GM12878 (cell line): ENCODE measurements around the gene MYOZ1. TPM values are rescaled to one million over a fixed set of nuclear protein-coding genes. Genes with fewer than 3 reads are reported as not detected.
A peak's percentile ranks its signal among the peaks of the same experiment; 100 is the strongest.

Source experiments
- ATAC-seq: fragments of 200-7000 bp; cut with Tn5 transposase; 3 replicates; pipeline ENCODE4 v1.9.1; 2020; ENCODE audit warnings: mild to moderate bottlenecking, moderate library complexity
- BruUV-seq: library from RNA; stranded (reverse); fragments of 400-500 nt; replicated peaks from 2 replicates; lab custom pipeline; 2021; lab: Mats Ljungman, UMichigan
- CTCF ChIA-PET: fragments of 300-600 bp; sonication (Branson Sonifier 250); formaldehyde crosslinking; extraction: SDS; loops from one replicate; lab custom pipeline; 2021; ENCODE audit warnings: inconsistent platforms; lab: Yijun Ruan, JAX
- POLR2A ChIA-PET: fragments of 350-600 bp; formaldehyde crosslinking; extraction: SDS; loops from one replicate; lab custom pipeline; 2021; ENCODE audit warnings: inconsistent platforms; lab: Charles Lee
- RAD21 ChIA-PET: fragments of 300-600 bp; sonication (Branson Sonifier 250); formaldehyde crosslinking; loops from one replicate; lab custom pipeline; 2023; ENCODE audit warnings: antibody characterized with exemption; ENCODE audit not compliant: unreplicated experiment; lab: Charles Lee
- SMC1A ChIA-PET: fragments of 300-600 bp; sonication (Branson Sonifier 250); formaldehyde crosslinking; loops from one replicate; lab custom pipeline; 2023; ENCODE audit not compliant: unreplicated experiment, uncharacterized antibody; lab: Charles Lee
- DNase-seq: peaks from one replicate; pipeline ENCODE4 v3.0.0-alpha.2; 2011; ENCODE audit warnings: low read depth, low spot score
- FAIRE-seq: peaks from 3 replicates; lab custom pipeline; 2011; peaks lifted over from hg19 to GRCh38; lab: Jason Lieb, UNC
- H2AFZ ChIP-seq: 2 replicates; pipeline ENCODE4 v1.6.0; 2011; ENCODE audit warnings: low read depth, low read length, control low read depth; ENCODE audit not compliant: control insufficient read depth
- H3K27ac ChIP-seq: 2 replicates; pipeline ENCODE4 v1.5.1; 2011; ENCODE audit warnings: control low read depth; ENCODE audit not compliant: control insufficient read depth, insufficient read depth
- H3K27me3 ChIP-seq, 2 experiments: replicated peaks in 1 of 2; 2 replicates each; pipeline versions ENCODE4 v1.6.0 to v1.6.1; 2011; ENCODE audit warnings: low read length in 1 of 2; ENCODE audit not compliant: control insufficient read depth in 2 of 2, insufficient read depth in 2 of 2
- H3K36me3 ChIP-seq, 2 experiments: 2 replicates each; pipeline ENCODE4 v1.5.1; 2011; ENCODE audit warnings: low read length in 1 of 2; ENCODE audit not compliant: control insufficient read depth in 2 of 2, insufficient read depth in 2 of 2
- H3K4me1 ChIP-seq: 2 replicates; pipeline ENCODE4 v1.6.1; 2011; ENCODE audit warnings: mild to moderate bottlenecking, low read length, moderate library complexity, mixed read lengths; ENCODE audit not compliant: control insufficient read depth, insufficient read depth
- H3K4me2 ChIP-seq: 2 replicates; pipeline ENCODE4 v1.6.0; 2011; ENCODE audit warnings: control low read depth; ENCODE audit not compliant: control insufficient read depth, insufficient read depth
- H3K4me3 ChIP-seq: fragments of 200-600 bp; sonication (generic); 2 replicates; pipeline ENCODE4 v1.5.1; 2016
- H3K79me2 ChIP-seq: 2 replicates; pipeline ENCODE4 v1.6.0; 2011; ENCODE audit warnings: low read length; ENCODE audit not compliant: control insufficient read depth, insufficient read depth
- H3K9ac ChIP-seq: 2 replicates; pipeline ENCODE4 v1.8.0; 2011; ENCODE audit warnings: low read length, control low read depth, mixed read lengths; ENCODE audit not compliant: control insufficient read depth, insufficient read depth
- H3K9me3 ChIP-seq: replicated peaks from 3 replicates; pipeline ENCODE4 v1.5.1; 2011; ENCODE audit warnings: mild to moderate bottlenecking, low read length; ENCODE audit not compliant: control insufficient read depth, insufficient read depth
- H4K20me1 ChIP-seq: 2 replicates; pipeline ENCODE4 v1.6.0; 2011; ENCODE audit not compliant: control insufficient read depth, insufficient read depth
- CEBPB ChIP-seq, 2 experiments: fragments of 150-350 bp in 1 of 2; IDR thresholded peaks; 2 replicates each; pipeline ENCODE4 v1.6.1; 2012 to 2014; ENCODE audit warnings: low read depth in 2 of 2, low read length in 2 of 2, borderline replicate concordance in 1 of 2, inconsistent platforms in 1 of 2
- LARP7 ChIP-seq: fragments of 450-650 bp; IDR thresholded peaks from 2 replicates; pipeline ENCODE4 v1.6.1; 2017; ENCODE audit warnings: mild to moderate bottlenecking
- NKRF ChIP-seq: fragments of 450-650 bp; conservative IDR thresholded peaks from 2 replicates; pipeline ENCODE4 v1.6.1; 2017; ENCODE audit warnings: mild to moderate bottlenecking, moderate library complexity
- NRF1 ChIP-seq: conservative IDR thresholded peaks from 2 replicates; pipeline ENCODE4 v1.6.1; 2011; ENCODE audit warnings: mild to moderate bottlenecking, low read depth, low read length, improper control_type of control experiment
- REST ChIP-seq: IDR thresholded peaks from 2 replicates; pipeline ENCODE4 v1.6.1; 2012; ENCODE audit warnings: mild to moderate bottlenecking, low read depth, low read length
- ZBTB4 ChIP-seq: fragments of 450-650 bp; formaldehyde crosslinking; IDR thresholded peaks from 2 replicates; pipeline ENCODE4 v1.4.0; 2022; ENCODE audit warnings: mild to moderate bottlenecking, moderate library complexity
- WGBS: methylation state at CpG from one replicate; pipeline ENCODE4 v1.1.6; 2016; ENCODE audit warnings: low lambda C conversion rate; ENCODE audit not compliant: insufficient replicate concordance, insufficient coverage; ENCODE audit errors: missing lambda C conversion rate; 5-methylcytosine and 5-hydroxymethylcytosine counted together
- in situ Hi-C: fragments of 300-500 bp; cut with MboI; formaldehyde crosslinking; loops from 9 replicates; pipeline ENCODE4 v1.14.3; 2018; ENCODE audit warnings: mixed read lengths
- intact Hi-C: fragments of 100-400 bp; cut with micrococcal nuclease; formaldehyde crosslinking; loops from one replicate; pipeline ENCODE4 v1.14.2; 2022; ENCODE audit not compliant: unreplicated experiment
- polyA plus RNA-seq, 11 experiments: library from polyadenylated mRNA; depleted of rRNA in 4 of 11; unstranded in 6 of 11; stranded (reverse) in 5 of 11; fragments of >200 nt; fragmentation: Nextera tagmentation in 4 of 11; fragmentation: Illumina TruSeq in 1 of 11; extraction: Ambion mirVana in 4 of 11; extraction: Trizol in 1 of 11; gene quantifications; 1 replicate in 1 of 11; 2 replicates in 10 of 11; pipeline versions ENCODE4 v1.2.1 to v1.2.3, GENCODE V29; 2011 to 2016; ENCODE audit warnings: inconsistent platforms in 2 of 11, missing spikeins in 2 of 11, low read depth in 1 of 11
- total RNA-seq, 4 experiments: library from RNA; depleted of rRNA in 3 of 4; stranded (reverse); fragments of >200 nt in 3 of 4; fragmentation: Illumina TruSeq in 1 of 4; extraction: Trizol in 1 of 4; gene quantifications; 2 replicates each; pipeline versions ENCODE4 v1.2.1 to v1.2.3, GENCODE V29; 2013 to 2021

The MYOZ1 gene
- total and polyA plus RNA-seq, 10 of the 15 experiments (the other 5 are each of a cell fraction or from before 2014, with no cell fraction given): 0.05 to 2.0 (median 0.62) TPM

GRCh38 chr10:73625004-73625883 lies 16.0 kb downstream of the MYOZ1 start (continued):
- 0 out of 2 replicates have a peak, but pooled peaks have one; percentile 43 for TF ChIP-seq NKRF

GRCh38 chr10:73623056-73623455 lies 18.2 kb downstream of the MYOZ1 start:
- Histone ChIP-seq H3K4me1 (peaks cover 5% of the 10 kb centered on the region), H3K27me3 (no peaks in the 10 kb centered on the region), H2AFZ (no peak overlapping the region), H3K27ac (no peak overlapping the region), H3K9me3 (no peaks in the 10 kb centered on the region), H4K20me1 (no peaks in the 10 kb centered on the region), H3K9ac (no peak overlapping the region), H3K4me2 (no peak overlapping the region), H3K36me3 (no peaks in the 10 kb centered on the region), H3K79me2 (peaks cover 10% of the 10 kb centered on the region), H3K4me3 (no peak overlapping the region)
- ATAC-seq: no peak
- POLR2A ChIA-PET: no interaction called here
- 96% methylated on average over 4 of the region's 4 CpGs for WGBS
- FAIRE-seq: no peak
- intact Hi-C loops (no loop called here), in situ Hi-C loops (no loop called here)
- RAD21 ChIA-PET: interaction anchor here (1.0 kb wide), 1 partner anchor 31 kb away, joined by 5 read pairs; no protein-coding TSS in a partner anchor
- no TSS peak for BruUV-seq
- TF ChIP-seq NRF1: no peak
- no peak for TF ChIP-seq ZBTB4 (CRISPR knock-in tag)
- TF ChIP-seq REST: no peak
- no peak for TF ChIP-seq CEBPB (IDR thresholded peaks at IDR 0.05; ENCODE audit: borderline replicate concordance in 1 of 2, low read depth in 2 of 2, low read length in 2 of 2)
- TF ChIP-seq LARP7: no peak
- CTCF ChIA-PET: interaction anchor here (0.8 to 3.7 kb wide), 2 partner anchors 14 to 21 kb away, joined by 3 to 20 read pairs; no protein-coding TSS in a partner anchor
- SMC1A ChIA-PET: interaction anchor here (0.6 to 1.8 kb wide), 3 partner anchors 20 to 135 kb away, joined by 3 to 5 read pairs (median 3); no protein-coding TSS in a partner anchor
- DNase-seq: no peak
